ENCODE data around the gene TSKS.

- TF ChIP-seq CTCF (IDR thresholded peaks at IDR 0.05) (no peak), POLR2A (IDR thresholded peaks at IDR 0.05) (no peak)
Measured at GRCh38 chr19:49807058-49807903, 44.2 kb upstream of the TSKS start.
